Karpas-422 (cell line): ENCODE measurements around the gene SLC13A2. TPM values are rescaled to one million over a fixed set of nuclear protein-coding genes. Genes with fewer than 3 reads are reported as not detected.
"Not testable (repeated sequence)": the region's sequence is repeated elsewhere in the genome, so short reads cannot be mapped to it uniquely, and the experiment has no call there.

Experiments
- DNase-seq: peaks from one replicate; pipeline ENCODE4 v3.0.0-alpha.2; 2015
- H2AFZ ChIP-seq: fragments of 200-600 bp; sonication (generic); 2 replicates; pipeline ENCODE4 v1.6.1; 2014; ENCODE audit warnings: antibody characterized with exemption, low read length, mixed read lengths
- H3K27ac ChIP-seq: fragments of 200-600 bp; sonication (generic); 2 replicates; pipeline ENCODE4 v1.5.1; 2014; ENCODE audit warnings: mild to moderate bottlenecking, low read length, moderate library complexity
- H3K27me3 ChIP-seq: fragments of 200-600 bp; sonication (generic); 2 replicates; pipeline ENCODE4 v1.6.1; 2014; ENCODE audit warnings: low read length, mixed read lengths
- H3K36me3 ChIP-seq: fragments of 200-600 bp; sonication (generic); 2 replicates; pipeline ENCODE4 v1.6.1; 2014; ENCODE audit warnings: low read length, mixed read lengths; ENCODE audit not compliant: insufficient read depth
- H3K4me1 ChIP-seq: fragments of 200-600 bp; sonication (generic); 2 replicates; pipeline ENCODE4 v1.6.1; 2014; ENCODE audit warnings: mild to moderate bottlenecking, low read length, mixed read lengths
- H3K4me2 ChIP-seq: fragments of 200-600 bp; sonication (generic); 2 replicates; pipeline ENCODE4 v1.6.1; 2014; ENCODE audit warnings: low read length, low read depth, mild to moderate bottlenecking; ENCODE audit not compliant: poor library complexity, severe bottlenecking
- H3K4me3 ChIP-seq: fragments of 200-600 bp; sonication (generic); 2 replicates; pipeline ENCODE4 v1.5.1; 2014; ENCODE audit warnings: mild to moderate bottlenecking, antibody characterized with exemption, low read length, mixed read lengths
- H3K79me2 ChIP-seq: fragments of 200-600 bp; sonication (generic); 2 replicates; pipeline ENCODE4 v1.6.1; 2014; ENCODE audit warnings: mild to moderate bottlenecking, low read length, mixed read lengths
- H3K9ac ChIP-seq: fragments of 200-600 bp; sonication (generic); 2 replicates; pipeline ENCODE4 v1.6.0; 2014; ENCODE audit warnings: low read length
- H3K9me2 ChIP-seq: fragments of 200-600 bp; sonication (generic), shearing (Covaris generic); replicated peaks from 2 replicates; pipeline ENCODE4 v1.6.0; 2014; ENCODE audit warnings: mild to moderate bottlenecking, low read length, moderate library complexity; ENCODE audit not compliant: insufficient read depth
- H3K9me3 ChIP-seq: fragments of 300-700, 200-600 bp; sonication (generic); 2 replicates; pipeline ENCODE4 v1.6.1; 2014; ENCODE audit warnings: low read length, mixed read lengths
- H4K20me1 ChIP-seq: fragments of 200-600 bp; sonication (generic); 2 replicates; pipeline ENCODE4 v1.6.1; 2014; ENCODE audit warnings: mild to moderate bottlenecking, antibody characterized with exemption, low read length, low read depth; ENCODE audit not compliant: insufficient read depth
- total RNA-seq: library from RNA; depleted of rRNA; stranded (reverse); fragments of >200 nt; shearing (Covaris generic); gene quantifications from 2 replicates; pipeline ENCODE4 v1.2.3, GENCODE V29; 2014; ENCODE audit warnings: low replicate concordance; rRNA removed

The SLC13A2 gene, protein sequence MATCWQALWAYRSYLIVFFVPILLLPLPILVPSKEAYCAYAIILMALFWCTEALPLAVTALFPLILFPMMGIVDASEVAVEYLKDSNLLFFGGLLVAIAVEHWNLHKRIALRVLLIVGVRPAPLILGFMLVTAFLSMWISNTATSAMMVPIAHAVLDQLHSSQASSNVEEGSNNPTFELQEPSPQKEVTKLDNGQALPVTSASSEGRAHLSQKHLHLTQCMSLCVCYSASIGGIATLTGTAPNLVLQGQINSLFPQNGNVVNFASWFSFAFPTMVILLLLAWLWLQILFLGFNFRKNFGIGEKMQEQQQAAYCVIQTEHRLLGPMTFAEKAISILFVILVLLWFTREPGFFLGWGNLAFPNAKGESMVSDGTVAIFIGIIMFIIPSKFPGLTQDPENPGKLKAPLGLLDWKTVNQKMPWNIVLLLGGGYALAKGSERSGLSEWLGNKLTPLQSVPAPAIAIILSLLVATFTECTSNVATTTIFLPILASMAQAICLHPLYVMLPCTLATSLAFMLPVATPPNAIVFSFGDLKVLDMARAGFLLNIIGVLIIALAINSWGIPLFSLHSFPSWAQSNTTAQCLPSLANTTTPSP
- total RNA-seq = not detected in 2 replicates

DNA sequence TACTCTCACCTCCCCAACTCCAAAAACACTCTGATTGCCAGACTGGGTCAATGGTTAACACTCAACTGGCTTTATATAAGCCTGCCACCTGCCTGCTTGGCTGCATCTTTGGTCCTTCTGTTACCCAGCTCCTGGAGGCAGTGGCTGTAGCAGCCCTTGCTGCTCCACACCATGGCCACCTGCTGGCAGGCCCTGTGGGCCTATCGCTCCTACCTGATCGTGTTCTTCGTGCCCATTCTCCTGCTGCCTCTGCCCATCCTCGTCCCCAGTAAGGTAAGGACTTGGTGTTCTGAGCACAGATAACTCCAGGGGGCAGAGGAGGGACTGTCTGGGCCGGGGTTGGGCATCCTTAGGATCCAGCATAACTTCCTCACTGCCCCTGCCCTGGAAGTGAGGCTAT, at the start of gene SLC13A2:
TSS of gene SLC13A2 (plus strand) at position 103 of the 400 bp plus-strand sequence. CDS start at position 172, 69 bp downstream.
- no peak for DNase-seq

DNA sequence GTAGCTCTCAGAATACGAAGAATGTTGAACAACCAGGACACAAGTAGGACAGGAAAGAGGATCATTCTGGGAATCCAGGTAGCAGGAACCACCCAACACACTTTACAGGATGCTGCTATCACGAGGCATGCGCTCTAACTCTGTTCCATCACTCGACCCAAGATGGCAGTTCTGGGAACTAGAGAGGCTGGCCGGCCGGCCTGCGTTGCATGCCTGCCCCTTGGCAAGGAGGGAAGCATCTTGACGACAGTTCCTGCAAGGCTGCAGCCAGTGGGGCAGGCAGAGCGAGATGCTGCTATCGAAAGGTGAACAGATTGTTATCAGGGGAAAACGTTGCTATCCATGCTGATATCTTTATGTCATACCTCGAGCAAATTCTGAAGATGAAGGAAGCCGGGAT, 48.2 kb upstream of the SLC13A2 start:
- no peak overlapping the region for H3K4me2 ChIP-seq

More for the DNA sequence above, at the start of gene SLC13A2:
- Histone ChIP-seq H3K4me1 (no peaks in the 10 kb centered on the region), H3K36me3 (no peaks in the 10 kb centered on the region), H3K27ac (no peak within 1 kb of the TSS), H2AFZ (no peak within 1 kb of the TSS), H4K20me1 (no peaks in the 10 kb centered on the region), H3K4me2 (no peak within 1 kb of the TSS), H3K9me3 (no peaks in the 10 kb centered on the region), H3K79me2 (no peaks in the 10 kb centered on the region), H3K4me3 (no peak within 1 kb of the TSS), H3K27me3 (no peaks in the 10 kb centered on the region), H3K9me2 (no peaks in the 10 kb centered on the region), H3K9ac (no peak within 1 kb of the TSS)

DNA sequence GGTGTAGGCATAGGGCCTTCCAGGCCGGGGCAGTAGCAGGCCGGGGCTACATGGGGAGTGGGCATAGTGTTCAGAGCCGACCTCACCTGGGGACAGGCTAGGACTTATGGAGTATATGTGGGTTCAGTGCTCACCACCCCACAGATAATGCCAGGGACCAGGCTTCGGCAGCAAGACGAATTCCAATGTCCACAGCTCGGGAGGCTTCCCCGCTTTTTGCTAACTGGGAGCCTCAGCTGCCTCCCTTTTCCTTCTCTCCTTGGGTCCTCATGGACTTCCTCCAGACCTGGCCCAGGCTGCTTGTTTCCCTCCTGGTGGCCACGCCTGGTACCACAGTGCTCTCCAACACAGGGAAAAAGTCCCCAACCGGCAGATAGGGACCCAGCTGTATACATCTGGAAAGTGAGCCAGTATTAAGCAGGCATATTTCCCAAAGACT, 47.3 kb upstream of the SLC13A2 start:
- no peaks in the 10 kb centered on the region for H3K9me3 ChIP-seq

More for the DNA sequence above, 48.2 kb upstream of the SLC13A2 start:
- Histone ChIP-seq H3K9ac (no peak overlapping the region), H3K36me3 (no peaks in the 10 kb centered on the region), H4K20me1 (no peaks in the 10 kb centered on the region), H3K9me2 (no peaks in the 10 kb centered on the region), H3K27ac (no peak overlapping the region), H3K27me3 (no peaks in the 10 kb centered on the region), H2AFZ (no peak overlapping the region), H3K4me3 (no peak overlapping the region), H3K9me3 (no peaks in the 10 kb centered on the region), H3K4me1 (no peaks in the 10 kb centered on the region; the same call in 1 of the 2 replicates), H3K79me2 (no peaks in the 10 kb centered on the region)
- DNase-seq = no peak

DNA sequence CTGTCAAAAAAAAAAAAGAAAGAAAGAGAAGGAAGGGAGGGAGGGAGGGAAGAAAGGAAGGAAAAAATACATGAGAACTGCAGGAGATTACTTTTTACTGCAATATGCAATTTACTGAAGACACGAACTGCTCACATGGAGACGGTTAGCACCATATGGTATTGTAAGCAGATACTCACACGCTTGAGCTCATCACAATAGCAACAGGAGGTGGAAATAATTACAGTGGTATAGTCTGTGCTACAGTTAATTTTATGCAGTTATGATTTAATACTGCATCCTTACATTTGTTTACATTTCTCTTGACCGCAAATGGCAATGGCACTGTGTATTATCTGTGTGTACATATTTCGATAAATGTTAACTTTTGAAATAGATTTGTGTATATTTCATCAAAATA, 46.1 kb upstream of the SLC13A2 start:
- Histone ChIP-seq H2AFZ (no peak overlapping the region), H3K9me2 (no peaks in the 10 kb centered on the region), H3K27ac (no peak overlapping the region), H3K79me2 (no peaks in the 10 kb centered on the region), H3K9ac (no peak overlapping the region), H4K20me1 (no peaks in the 10 kb centered on the region), H3K4me2 (no peak overlapping the region), H3K9me3 (no peaks in the 10 kb centered on the region), H3K4me3 (no peak overlapping the region), H3K36me3 (no peaks in the 10 kb centered on the region), H3K27me3 (no peaks in the 10 kb centered on the region), H3K4me1 (no peaks in the 10 kb centered on the region; the same call in 1 of the 2 replicates)
- DNase-seq = no peak

More for the DNA sequence above, 47.3 kb upstream of the SLC13A2 start:
- Histone ChIP-seq H3K27ac (no peak overlapping the region), H3K9ac (no peak overlapping the region), H3K4me1 (no peaks in the 10 kb centered on the region; the same call in 1 of the 2 replicates), H3K4me3 (no peak overlapping the region), H3K36me3 (no peaks in the 10 kb centered on the region), H3K79me2 (no peaks in the 10 kb centered on the region), H3K27me3 (no peaks in the 10 kb centered on the region), H2AFZ (no peak overlapping the region), H3K4me2 (no peak overlapping the region), H4K20me1 (no peaks in the 10 kb centered on the region), H3K9me2 (no peaks in the 10 kb centered on the region)
- peak; percentile 44 for DNase-seq

DNA sequence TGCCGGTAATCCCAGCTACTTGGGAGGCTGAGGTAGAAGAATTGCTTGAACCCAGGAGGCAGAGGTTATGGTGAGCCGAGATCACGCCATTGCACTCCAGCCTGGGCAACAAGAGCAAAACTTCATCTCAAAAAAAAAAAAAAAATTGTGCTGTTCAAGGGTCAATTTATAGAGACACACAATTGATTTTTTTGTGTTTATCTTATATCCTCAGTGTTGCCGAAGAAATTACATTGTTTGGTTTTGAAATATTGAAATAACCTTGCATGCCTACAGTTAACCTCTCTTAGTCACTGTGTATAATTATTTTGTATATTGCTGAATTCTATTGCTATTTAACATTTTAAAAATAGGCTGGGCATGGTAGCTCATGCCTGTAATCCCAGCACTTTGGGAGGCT, 45.5 kb upstream of the SLC13A2 start:
- DNase-seq, H3K9me3 ChIP-seq, H3K27me3 ChIP-seq, H3K9me2 ChIP-seq, H3K4me3 ChIP-seq, H3K36me3 ChIP-seq, H3K9ac ChIP-seq, H3K4me2 ChIP-seq, H4K20me1 ChIP-seq, H3K79me2 ChIP-seq, H2AFZ ChIP-seq, H3K27ac ChIP-seq, H3K4me1 ChIP-seq: not testable (repeated sequence)

DNA sequence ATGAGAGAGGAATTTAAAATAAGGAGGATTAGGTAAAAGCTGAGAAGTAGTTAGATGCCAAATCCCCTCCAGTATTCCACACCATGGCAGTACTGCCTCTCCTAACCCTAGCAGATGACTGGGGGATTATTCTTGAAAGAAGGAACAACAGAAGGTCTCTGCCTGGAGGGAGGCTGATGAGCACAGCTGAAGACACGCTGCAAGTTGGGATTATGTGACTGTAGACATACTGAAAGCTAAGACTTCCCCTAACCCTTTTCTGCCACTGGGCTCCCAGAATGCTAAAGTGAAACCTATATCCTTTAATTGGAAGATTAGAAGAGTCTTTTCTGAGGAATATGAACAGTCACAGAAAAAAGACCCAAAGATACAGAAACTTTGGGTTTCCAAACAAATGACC, 39.7 kb upstream of the SLC13A2 start:
- H3K4me1 ChIP-seq = no peaks in the 10 kb centered on the region
- H3K4me2 ChIP-seq = no peak overlapping the region
- H2AFZ ChIP-seq = no peak overlapping the region
- no peaks in the 10 kb centered on the region for H3K9me3 ChIP-seq
- no peaks in the 10 kb centered on the region for H3K9me2 ChIP-seq
- no peaks in the 10 kb centered on the region for H3K79me2 ChIP-seq
- no peak overlapping the region for H3K9ac ChIP-seq
- no peak for DNase-seq
- H4K20me1 ChIP-seq = no peaks in the 10 kb centered on the region
- no peaks in the 10 kb centered on the region for H3K27me3 ChIP-seq
- no peak overlapping the region for H3K27ac ChIP-seq
- H3K4me3 ChIP-seq = no peak overlapping the region
- no peaks in the 10 kb centered on the region for H3K36me3 ChIP-seq

DNA sequence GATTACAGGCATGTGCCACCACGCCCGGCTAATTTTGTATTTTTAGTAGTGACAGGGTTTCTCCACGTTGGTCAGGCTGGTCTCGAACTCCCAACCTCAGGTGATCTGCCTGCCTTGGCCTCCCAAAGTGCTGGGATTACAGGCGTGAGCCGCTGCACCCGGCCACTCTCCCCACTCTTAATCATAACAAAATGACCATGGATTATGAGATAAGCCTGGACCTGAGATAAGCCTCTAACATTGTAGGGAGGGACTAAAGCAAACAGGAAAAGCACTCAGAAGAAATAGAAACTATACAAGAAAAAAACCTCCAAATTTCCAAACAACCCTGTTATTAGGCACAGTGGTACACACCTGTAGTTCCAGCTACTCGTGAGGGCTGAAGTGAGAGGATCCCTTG, 39.1 kb upstream of the SLC13A2 start:
- H3K4me1 ChIP-seq, H3K79me2 ChIP-seq, H2AFZ ChIP-seq, H3K9me2 ChIP-seq, H3K27ac ChIP-seq, H3K27me3 ChIP-seq, H3K9ac ChIP-seq, H3K4me3 ChIP-seq, H3K4me2 ChIP-seq, H4K20me1 ChIP-seq, DNase-seq, H3K36me3 ChIP-seq, H3K9me3 ChIP-seq: not testable (repeated sequence)

DNA sequence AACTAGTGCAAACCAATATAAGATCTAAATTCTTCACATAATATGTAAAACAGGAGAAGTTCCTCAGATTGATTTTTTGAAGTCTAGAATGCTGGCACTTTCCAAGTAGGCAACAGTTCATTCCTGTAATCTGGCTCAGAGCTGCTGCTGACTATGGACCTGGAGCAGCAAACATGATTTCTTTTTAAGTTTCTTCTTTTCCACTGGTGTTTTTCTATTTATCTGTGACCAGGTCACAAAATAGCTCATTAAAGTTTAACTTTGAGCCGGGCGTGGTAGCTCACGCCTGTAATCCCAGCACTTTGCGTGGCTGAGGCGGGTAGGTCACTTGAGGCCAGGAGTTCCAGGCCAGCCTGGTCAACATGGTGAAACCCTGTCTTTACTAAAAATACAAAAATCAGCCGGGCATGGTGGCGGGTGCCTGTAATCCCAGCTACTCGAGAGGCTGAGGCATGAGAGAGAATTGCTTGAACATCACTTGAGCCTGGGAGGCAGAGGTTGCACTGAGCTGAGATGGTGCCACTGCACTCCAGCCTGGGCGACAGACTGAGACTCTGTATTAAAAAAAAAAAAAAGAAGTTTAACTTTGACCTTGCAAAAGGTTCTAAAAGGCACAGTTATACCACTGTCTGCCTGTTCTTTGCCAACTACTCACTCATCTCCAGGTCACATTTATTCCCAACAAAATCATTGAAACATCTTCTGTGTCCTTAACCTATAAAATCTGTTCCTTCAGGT, 29.4 kb upstream of the SLC13A2 start:
- Histone ChIP-seq H3K79me2 (no peaks in the 10 kb centered on the region), H3K9ac (no peak overlapping the region), H3K4me2 (no peak overlapping the region), H3K9me2 (no peaks in the 10 kb centered on the region), H3K4me3 (no peak overlapping the region), H2AFZ (no peak overlapping the region), H3K9me3 (no peaks in the 10 kb centered on the region), H3K4me1 (no peaks in the 10 kb centered on the region), H3K27me3 (no peaks in the 10 kb centered on the region), H3K36me3 (no peaks in the 10 kb centered on the region), H4K20me1 (no peaks in the 10 kb centered on the region), H3K27ac (no peak overlapping the region)
- no peak for DNase-seq
